Suprapubic skin (tissue), 4 donors: ENCODE data around the gene TNNI3.

Experiments
- CTCF ChIP-seq, 2 donors: fragments of 200-600 bp in 1 of 2; fragments of 450-650 bp in 1 of 2; sonication (generic) in 1 of 2; IDR thresholded peaks; one replicate each; pipeline ENCODE4 v1.5.1; 2016 to 2019; ENCODE audit warnings: antibody characterized with exemption in 2 of 2, mild to moderate bottlenecking in 1 of 2, moderate library complexity in 1 of 2
- EP300 ChIP-seq: sonication (generic); formaldehyde crosslinking; IDR thresholded peaks from one replicate; pipeline ENCODE4 v1.6.1; 2017; ENCODE audit warnings: antibody characterized with exemption
- POLR2A ChIP-seq, 2 donors: fragments of 450-650 bp; IDR thresholded peaks; one replicate each; pipeline ENCODE4 v1.6.1; 2017; ENCODE audit warnings: antibody characterized with exemption in 2 of 2, mild to moderate bottlenecking in 2 of 2, moderate library complexity in 2 of 2
- POLR2AphosphoS5 ChIP-seq, 3 donors: sonication (generic); formaldehyde crosslinking; IDR thresholded peaks; one replicate each; pipeline ENCODE4 v1.6.1; 2017; ENCODE audit warnings: antibody characterized with exemption in 3 of 3

DNA sequence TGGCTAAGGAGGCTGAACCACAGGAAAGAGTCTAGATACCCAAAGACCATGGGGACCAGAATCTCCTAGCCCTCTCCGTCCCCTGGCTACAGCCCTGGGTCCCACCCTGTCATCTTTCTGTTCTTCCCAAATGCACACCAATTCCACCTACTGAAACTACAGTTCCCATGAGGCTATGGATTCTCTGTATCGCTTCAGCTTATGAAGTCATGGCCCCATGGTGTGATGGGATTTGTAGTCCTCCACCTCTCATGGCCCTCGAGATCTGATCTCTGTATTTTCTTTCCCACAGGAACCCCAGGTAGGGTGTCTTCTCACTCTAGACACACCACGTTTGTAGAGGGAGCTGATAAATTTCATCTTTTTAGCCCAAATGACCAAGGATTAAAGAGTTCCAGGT is 40.0 kb upstream of the TNNI3 start:
- TF ChIP-seq CTCF (IDR thresholded peaks at IDR 0.05) (no peak), POLR2AphosphoS5 (IDR thresholded peaks at IDR 0.05) (no peak), POLR2A (IDR thresholded peaks at IDR 0.05) (no peak), EP300 (no peak)
